HEK293T (cell line): ENCODE measurements around the gene LIPK.
"Not testable (repeated sequence)": the region's sequence is repeated elsewhere in the genome, so short reads cannot be mapped to it uniquely, and the experiment has no call there.

Experiments used
- ARNT ChIP-seq: fragments of 450-650 bp; IDR thresholded peaks from 2 replicates; pipeline ENCODE4 v1.6.1; 2017; ENCODE audit warnings: mild to moderate bottlenecking
- CTBP1 ChIP-seq: fragments of 450-650 bp; IDR thresholded peaks from 2 replicates; pipeline ENCODE4 v1.6.1; 2016; ENCODE audit warnings: borderline replicate concordance
- SP1 ChIP-seq: fragments of 450-650 bp; IDR thresholded peaks from 2 replicates; pipeline ENCODE4 v1.6.1; 2017

DNA sequence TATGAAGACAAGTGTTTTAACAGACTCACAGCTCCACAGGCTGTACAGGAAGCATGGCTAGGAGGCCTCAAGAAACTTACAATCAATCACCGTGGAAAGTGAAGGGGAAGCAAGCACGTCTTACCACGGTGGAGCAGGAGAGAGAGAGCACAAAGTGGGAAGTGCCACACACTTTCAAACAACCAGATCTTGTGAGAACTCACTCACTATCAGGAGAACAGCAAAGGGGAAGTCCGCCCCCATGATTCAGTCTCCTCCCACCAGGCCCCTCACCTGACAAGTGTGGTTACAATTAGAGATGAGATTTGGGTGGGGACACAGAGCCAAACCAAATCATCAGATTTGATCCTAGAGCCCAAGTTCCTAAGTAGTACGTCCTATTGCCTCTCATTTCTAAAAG lies 35.9 kb downstream of the LIPK start:
- TF ChIP-seq ARNT, SP1, CTBP1: not testable (repeated sequence)
